ENCODE data around the gene WHRN.

DNA sequence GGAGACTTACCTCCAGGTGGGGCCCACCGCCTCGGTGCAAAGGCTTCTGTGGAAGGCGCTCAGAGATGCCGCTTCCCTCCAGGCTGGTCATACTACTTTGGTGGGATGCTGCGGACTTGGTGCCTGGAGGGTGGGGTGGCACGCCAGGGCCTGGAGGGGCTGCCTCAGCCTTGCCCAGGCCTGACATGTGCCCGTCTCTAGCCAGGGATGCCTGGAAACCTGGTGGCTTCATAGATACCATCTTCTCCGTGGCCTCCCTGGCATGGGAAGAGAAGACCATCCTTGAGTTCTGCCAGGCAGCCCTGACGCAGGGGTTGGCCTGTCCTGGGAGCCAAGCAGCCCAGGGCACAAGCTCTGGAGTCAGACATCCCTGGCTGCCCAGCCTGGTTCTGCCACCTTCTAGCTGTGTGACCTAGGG is 147.4 kb downstream of the WHRN start:
- TF ChIP-seq POLR2A (IDR thresholded peaks at IDR 0.05; ENCODE audit: low read depth, low read length) (no peak), POLR2AphosphoS5 (IDR thresholded peaks at IDR 0.05; ENCODE audit: low read depth, low read length) (no peak), TAF1 (IDR thresholded peaks at IDR 0.05; ENCODE audit: borderline replicate concordance, low read depth, low read length) (no peak)

Measured in GM12892 (cell line).